Heart left ventricle (tissue), 16 donors: Measurements from ENCODE around the gene GNG10. TPM values are rescaled to one million over a fixed set of nuclear protein-coding genes. Genes with fewer than 3 reads are reported as not detected.

ENCODE experiments used
- ATAC-seq, 4 donors: fragments of 200-7000 bp; cut with Tn5 transposase; one replicate each; pipeline ENCODE4 v1.9.1; 2020 to 2022; ENCODE audit warnings: moderate library complexity in 4 of 4, mild to moderate bottlenecking in 3 of 4, moderate number of reproducible peaks in 1 of 4
- DNase-seq, 5 donors: peaks; one replicate each; pipeline ENCODE4 v3.0.0-alpha.2; 2020
- H3K27ac ChIP-seq, 12 donors: fragments of 200-600 bp; sonication (generic) in 4 of 12; one replicate each; pipeline versions ENCODE4 v1.5.0 to v1.8.0; 2016 to 2022; ENCODE audit warnings: mild to moderate bottlenecking in 2 of 12
- H3K27me3 ChIP-seq, 9 donors: fragments of 200-600 bp; sonication (generic) in 2 of 9; one replicate each; pipeline versions ENCODE4 v1.5.1 to v1.8.0; 2016 to 2022; ENCODE audit warnings: mild to moderate bottlenecking in 3 of 9
- H3K36me3 ChIP-seq, 9 donors: fragments of 200-600 bp; sonication (generic) in 2 of 9; one replicate each; pipeline versions ENCODE4 v1.5.0 to v1.8.0; 2018 to 2022; ENCODE audit warnings: mild to moderate bottlenecking in 2 of 9
- H3K4me1 ChIP-seq, 12 donors: fragments of 200-600 bp; sonication (generic) in 4 of 12; one replicate each; pipeline versions ENCODE4 v1.5.0 to v1.8.0; 2016 to 2022; ENCODE audit warnings: mild to moderate bottlenecking in 3 of 12
- H3K4me3 ChIP-seq, 12 donors: fragments of 200-600 bp; sonication (generic) in 4 of 12; one replicate each; pipeline versions ENCODE4 v1.5.0 to v1.8.0; 2017 to 2022; ENCODE audit warnings: mild to moderate bottlenecking in 9 of 12, moderate library complexity in 4 of 12
- H3K9me3 ChIP-seq, 12 donors: fragments of 200-600 bp; sonication (generic) in 4 of 12; one replicate each; pipeline versions ENCODE4 v1.5.0 to v1.8.0; 2016 to 2022; ENCODE audit warnings: mild to moderate bottlenecking in 1 of 12
- CTCF ChIP-seq, 12 donors: fragments of 200-600 bp; sonication (generic) in 4 of 12; IDR thresholded peaks; one replicate each; pipeline versions ENCODE4 v1.5.0 to v1.8.0; 2018 to 2022; ENCODE audit warnings: antibody characterized with exemption in 12 of 12, mild to moderate bottlenecking in 5 of 12
- POLR2A ChIP-seq, 2 donors: fragments of 450-650 bp; IDR thresholded peaks; one replicate each; pipeline ENCODE4 v1.6.1; 2017; ENCODE audit warnings: antibody characterized with exemption in 2 of 2, mild to moderate bottlenecking in 2 of 2, moderate library complexity in 2 of 2
- WGBS, 4 donors: extraction: QIAGEN DNeasy Blood & Tissue Kit in 2 of 4; methylation state at CpG; one replicate each; pipeline versions ENCODE4 v1.1.5 to v1.1.7; 2013 to 2018; 5-methylcytosine and 5-hydroxymethylcytosine counted together
- intact Hi-C, 10 donors: fragments of 100-400 bp; cut with DNase I; formaldehyde crosslinking; loops; one replicate each; pipeline versions ENCODE4 v1.11.1 to v1.14.2; 2022
- polyA plus RNA-seq, 2 donors: library from polyadenylated mRNA; stranded (reverse); fragments of 200-250 nt; gene quantifications; one replicate each; pipeline ENCODE4 v1.2.3, GENCODE V29; 2013
- total RNA-seq, 9 donors: library from RNA; depleted of rRNA in 2 of 9; stranded (reverse); fragments of >200 nt in 2 of 9; fragmentation: NEBNext Ultra II Directional in 3 of 9; extraction: Animal tissue kit (Norgen Biotek cat#: 25700) in 3 of 9; gene quantifications; one replicate each; pipeline versions ENCODE4 v1.1.0 to v1.2.4, GENCODE V29; 2016 to 2023
- donor health status: ischemic (EF 13 %, LVEDD 7.1; RV severe dilation, severe dysfunction).
- donor health status: healthy with polysubstance abuse.
- donor health status: DM: no; HTN: yes; CAD: no.
- donor health status: DM: no; HTN: no; CAD: no.
- donor health status: ischemic (EF 25% LVEDD 6.9; RV normal size, moderate dysfunction).
- donor health status: ischemic (EF 25% LVEDD 5.7; RV mildly dilated, moderate dysfunction).
- donor health status: healthy.
- donor health status: DM: yes; HTN: yes; CAD: no.
- donor health status: ischemic (EF 35%, LVEDD 5.7; RV mildly dilated, moderate dysfunction).
- donor health status: nonischemic (EF 11% LVEDD 7.7; RV severe dilation, severe dysfunction).
- donor health status: DM: yes; HTN: yes; CAD: no.
- donor health status: PGD.
- donor health status: ischemic (EF 29% LVEDD 5.4; RV normal size, mild dysfunction).
- donor health status: nonischemic (EF 23%, LVEDD 6.1; RV moderate dilation, normal function).

GNG10 gene
- total and polyA plus RNA-seq, 11 donors, result 23.9 to 51.5 (median 31.3) TPM

GRCh38 chr9:111712369-111712768 lies 51.0 kb downstream of the GNG10 start:
- H3K27ac ChIP-seq, result no peak overlapping the region
- H3K9me3 ChIP-seq, result no peaks in the 10 kb centered on the region
- no peak for ATAC-seq
- H3K27me3 ChIP-seq, result no peaks in the 10 kb centered on the region
- intact Hi-C loops, result no loop called here
- no peak for TF ChIP-seq POLR2A (IDR thresholded peaks at IDR 0.05)
- TF ChIP-seq CTCF (IDR thresholded peaks at IDR 0.05), result no peak
- no peak for DNase-seq
- H3K36me3 ChIP-seq, result no peaks in the 10 kb centered on the region
- WGBS, 4 donors, result 92 to 95% (median 94%) methylated on average over 3 of the region's 3 CpGs
- no peak overlapping the region for H3K4me3 ChIP-seq
- no peaks in the 10 kb centered on the region for H3K4me1 ChIP-seq

GRCh38 chr9:111715471-111715870 lies 54.1 kb downstream of the GNG10 start:
- H3K4me1 ChIP-seq, result no peaks in the 10 kb centered on the region
- H3K9me3 ChIP-seq, result no peaks in the 10 kb centered on the region
- no peak for ATAC-seq
- intact Hi-C loops, result no loop called here
- no peak overlapping the region for H3K4me3 ChIP-seq
- TF ChIP-seq CTCF (IDR thresholded peaks at IDR 0.05) (no peak), POLR2A (IDR thresholded peaks at IDR 0.05) (no peak)
- no peak overlapping the region for H3K27ac ChIP-seq
- H3K27me3 ChIP-seq, result no peaks in the 10 kb centered on the region
- H3K36me3 ChIP-seq, result no peaks in the 10 kb centered on the region
- DNase-seq, result no peak

- H3K4me1 ChIP-seq, result no peaks in the 10 kb centered on the region
- H3K27me3 ChIP-seq, result no peaks in the 10 kb centered on the region
- DNase-seq (no peak), ATAC-seq (no peak)
- no peak overlapping the region for H3K27ac ChIP-seq
- WGBS, 4 donors, result 96 to 99% (median 97%) methylated on average over 2 of the region's 2 CpGs
- no peak overlapping the region for H3K4me3 ChIP-seq
- H3K36me3 ChIP-seq, result no peaks in the 10 kb centered on the region
- TF ChIP-seq POLR2A (IDR thresholded peaks at IDR 0.05) (no peak), CTCF (IDR thresholded peaks at IDR 0.05) (no peak)
- no peaks in the 10 kb centered on the region for H3K9me3 ChIP-seq
- intact Hi-C loops, result no loop called here
Observed at GRCh38 chr9:111719541-111719940, 58.1 kb downstream of the GNG10 start.

Other genes starting within 250 kb of the GNG10 start
- 100 to 1,000 TPM in 7 of 9 donors, 10 to 100 TPM in 2; 73.2 to 116 (median 103) TPM for gene ECPAS, start 177.2 kb upstream of the GNG10 start, total RNA-seq
- 10 to 100 TPM; 28.9 to 43.3 TPM for gene ECPAS, start 177.2 kb upstream of the GNG10 start, polyA plus RNA-seq
- 10 to 100 TPM in 2 of 9 donors, 1 to 10 TPM in 7; 1.4 to 13.9 (median 5.3) TPM for gene ZNF483, start 136.4 kb upstream of the GNG10 start, total RNA-seq
- gene ZNF483, start 136.4 kb upstream of the GNG10 start, polyA plus RNA-seq, result under 1 TPM; 0.22 to 0.61 TPM
- gene PTGR1, start 62.0 kb upstream of the GNG10 start, total RNA-seq, result 10 to 100 TPM; 17.3 to 51.9 (median 41.9) TPM
- gene PTGR1, start 62.0 kb upstream of the GNG10 start, polyA plus RNA-seq, result 10 to 100 TPM; 12.7 to 30.1 TPM
- gene DNAJC25, start 30.3 kb upstream of the GNG10 start, total RNA-seq, result 1 to 10 TPM; 3.9 to 7.3 (median 5.0) TPM
- 1 to 10 TPM; 3.8 to 8.2 TPM for gene DNAJC25, start 30.3 kb upstream of the GNG10 start, polyA plus RNA-seq
- not detected for gene SHOC1, start 133.3 kb downstream of the GNG10 start, total RNA-seq
- gene SHOC1, start 133.3 kb downstream of the GNG10 start, polyA plus RNA-seq, result under 1 TPM in 1 of 2 donors, not detected in 1; 0.01 TPM
- 10 to 100 TPM; 10.5 to 52.0 (median 17.5) TPM for gene UGCG, start 235.2 kb downstream of the GNG10 start, total RNA-seq
- 10 to 100 TPM in 1 of 2 donors, 1 to 10 TPM in 1; 10.0 to 21.3 TPM for gene UGCG, start 235.2 kb downstream of the GNG10 start, polyA plus RNA-seq